HepG2 (cell line): Measurements from ENCODE around the gene HS6ST2.

Experiments
- NFE2L2 ChIP-seq: fragments of 150-350 bp; IDR thresholded peaks from 2 replicates; pipeline ENCODE4 v1.6.1; 2014; ENCODE audit warnings: low read length
- SIN3A ChIP-seq: IDR thresholded peaks from 2 replicates; pipeline ENCODE4 v1.6.1; 2011; ENCODE audit warnings: low read depth, mild to moderate bottlenecking, control low read depth, low read length, borderline replicate concordance
- TGIF2 ChIP-seq: IDR thresholded peaks from 2 replicates; pipeline ENCODE4 v1.6.1; 2016; ENCODE audit warnings: control low read depth, missing compliant biosample characterization

DNA sequence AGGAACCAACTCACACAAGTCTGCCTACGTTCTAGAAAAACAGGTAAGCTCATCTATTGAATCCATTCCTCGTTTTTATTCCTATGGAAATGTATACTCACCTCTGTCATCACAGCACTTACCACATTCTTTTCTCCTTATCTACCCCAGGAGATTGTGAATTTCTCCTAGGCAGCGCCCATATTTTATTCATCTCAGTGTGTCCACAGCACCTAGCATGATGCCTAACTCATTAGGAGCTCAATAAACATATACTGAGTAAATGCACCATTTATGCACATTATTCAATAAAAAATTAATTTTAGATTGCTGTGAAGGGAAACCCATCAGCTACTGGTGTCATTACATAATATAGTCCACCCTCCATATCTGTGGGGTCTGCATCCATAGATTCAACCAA is 363.4 kb downstream of the HS6ST2 start:
- no peak for TF ChIP-seq NFE2L2
- no peak for TF ChIP-seq TGIF2 (CRISPR knock-in tag)
- TF ChIP-seq SIN3A: no peak
